PC-3 (cell line): ENCODE results near the gene ATF7IP2.

Experiments
- EZH2 ChIP-seq: fragments of 300-600 bp; sonication (generic); IDR thresholded peaks from one replicate; pipeline ENCODE4 v1.6.1; 2017; ENCODE audit warnings: antibody characterized with exemption, mild to moderate bottlenecking, low read length; ENCODE audit not compliant: unreplicated experiment
- TF ChIP-seq, protein P1 (sequence below): fragments of 300-600 bp; sonication (generic); conservative IDR thresholded peaks from 2 replicates; pipeline ENCODE4 v1.5.1; 2017; ENCODE audit warnings: antibody characterized with exemption, low read depth, mild to moderate bottlenecking, low read length

DNA sequence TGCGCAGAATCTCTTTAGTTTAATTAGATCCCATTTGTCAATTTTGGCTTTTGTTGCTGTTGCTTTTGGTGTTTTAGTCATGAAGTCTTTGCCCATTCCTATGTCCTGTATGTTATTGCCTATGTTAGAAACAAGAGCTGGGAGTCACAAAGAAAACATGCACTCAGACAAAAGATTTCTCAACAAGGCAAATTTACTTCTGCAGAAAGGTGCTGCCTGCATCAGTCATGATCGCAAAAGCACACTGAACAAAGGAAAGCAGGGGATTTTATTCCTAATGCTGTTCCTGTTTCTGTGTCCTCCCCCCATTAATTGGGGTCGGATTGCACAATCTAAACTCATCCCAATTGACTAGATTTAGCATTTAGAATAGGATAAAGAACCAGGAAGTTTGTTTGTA lies 55.9 kb downstream of the ATF7IP2 start:
- TF ChIP-seq, protein P1, sequence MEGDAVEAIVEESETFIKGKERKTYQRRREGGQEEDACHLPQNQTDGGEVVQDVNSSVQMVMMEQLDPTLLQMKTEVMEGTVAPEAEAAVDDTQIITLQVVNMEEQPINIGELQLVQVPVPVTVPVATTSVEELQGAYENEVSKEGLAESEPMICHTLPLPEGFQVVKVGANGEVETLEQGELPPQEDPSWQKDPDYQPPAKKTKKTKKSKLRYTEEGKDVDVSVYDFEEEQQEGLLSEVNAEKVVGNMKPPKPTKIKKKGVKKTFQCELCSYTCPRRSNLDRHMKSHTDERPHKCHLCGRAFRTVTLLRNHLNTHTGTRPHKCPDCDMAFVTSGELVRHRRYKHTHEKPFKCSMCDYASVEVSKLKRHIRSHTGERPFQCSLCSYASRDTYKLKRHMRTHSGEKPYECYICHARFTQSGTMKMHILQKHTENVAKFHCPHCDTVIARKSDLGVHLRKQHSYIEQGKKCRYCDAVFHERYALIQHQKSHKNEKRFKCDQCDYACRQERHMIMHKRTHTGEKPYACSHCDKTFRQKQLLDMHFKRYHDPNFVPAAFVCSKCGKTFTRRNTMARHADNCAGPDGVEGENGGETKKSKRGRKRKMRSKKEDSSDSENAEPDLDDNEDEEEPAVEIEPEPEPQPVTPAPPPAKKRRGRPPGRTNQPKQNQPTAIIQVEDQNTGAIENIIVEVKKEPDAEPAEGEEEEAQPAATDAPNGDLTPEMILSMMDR: no peak
- no peak for TF ChIP-seq EZH2
